OCI-LY3 (cell line): ENCODE data around the gene LPXN.

ENCODE experiments used
- EZH2phosphoT487 ChIP-seq: fragments of 200-600 bp; shearing (Covaris generic); IDR thresholded peaks from 2 replicates; pipeline ENCODE4 v1.6.1; 2018; ENCODE audit warnings: antibody characterized with exemption, mixed run types, low read depth
- TF ChIP-seq, protein P1 (sequence below): fragments of 200-600, 300-600 bp; sonication (generic); IDR thresholded peaks from 2 replicates; pipeline ENCODE4 v1.5.1; 2014; ENCODE audit warnings: antibody characterized with exemption, low read length, low read depth

DNA sequence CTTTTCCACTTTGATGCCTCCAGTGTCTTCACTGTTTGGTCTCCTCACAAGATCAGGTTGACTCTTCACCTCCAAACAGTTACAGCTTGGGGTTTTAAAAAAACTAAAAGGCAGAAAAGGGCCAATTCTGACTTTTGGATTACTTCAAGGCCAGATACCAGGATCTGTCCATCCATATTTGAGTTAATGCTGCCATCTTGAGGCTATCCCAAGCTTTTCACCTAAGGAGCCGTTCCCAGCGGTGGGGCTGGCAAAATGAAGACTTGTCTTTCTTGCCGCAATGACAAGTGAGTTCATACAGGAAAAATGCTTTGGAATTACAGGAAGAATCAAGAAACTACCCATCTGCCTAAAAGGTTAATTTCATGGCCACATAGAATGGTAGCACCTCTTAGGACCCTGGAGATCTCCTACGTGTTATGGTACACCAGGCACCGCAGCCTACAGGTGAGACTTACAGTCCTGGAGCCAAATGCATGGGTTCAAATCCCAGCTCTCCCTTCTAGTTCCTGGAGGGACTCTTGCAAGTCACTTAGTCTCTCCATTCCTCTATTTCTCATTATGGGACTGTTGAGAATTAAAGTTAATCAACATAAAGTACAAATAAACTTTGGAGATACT lies 61.8 kb downstream of the LPXN start:
- TF ChIP-seq, protein P1, sequence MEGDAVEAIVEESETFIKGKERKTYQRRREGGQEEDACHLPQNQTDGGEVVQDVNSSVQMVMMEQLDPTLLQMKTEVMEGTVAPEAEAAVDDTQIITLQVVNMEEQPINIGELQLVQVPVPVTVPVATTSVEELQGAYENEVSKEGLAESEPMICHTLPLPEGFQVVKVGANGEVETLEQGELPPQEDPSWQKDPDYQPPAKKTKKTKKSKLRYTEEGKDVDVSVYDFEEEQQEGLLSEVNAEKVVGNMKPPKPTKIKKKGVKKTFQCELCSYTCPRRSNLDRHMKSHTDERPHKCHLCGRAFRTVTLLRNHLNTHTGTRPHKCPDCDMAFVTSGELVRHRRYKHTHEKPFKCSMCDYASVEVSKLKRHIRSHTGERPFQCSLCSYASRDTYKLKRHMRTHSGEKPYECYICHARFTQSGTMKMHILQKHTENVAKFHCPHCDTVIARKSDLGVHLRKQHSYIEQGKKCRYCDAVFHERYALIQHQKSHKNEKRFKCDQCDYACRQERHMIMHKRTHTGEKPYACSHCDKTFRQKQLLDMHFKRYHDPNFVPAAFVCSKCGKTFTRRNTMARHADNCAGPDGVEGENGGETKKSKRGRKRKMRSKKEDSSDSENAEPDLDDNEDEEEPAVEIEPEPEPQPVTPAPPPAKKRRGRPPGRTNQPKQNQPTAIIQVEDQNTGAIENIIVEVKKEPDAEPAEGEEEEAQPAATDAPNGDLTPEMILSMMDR, result peak; percentile 90
- no peak for TF ChIP-seq EZH2phosphoT487
